Smooth muscle cell of the coronary artery (primary cell): ENCODE measurements around the gene FRRS1. TPM values are rescaled to one million over a fixed set of nuclear protein-coding genes. Genes with fewer than 3 reads are reported as not detected.

ENCODE experiments used
- total RNA-seq: library from RNA; depleted of rRNA; stranded (reverse); fragments of >200 nt; gene quantifications from 2 replicates; pipeline ENCODE4 v1.2.3, GENCODE V29; 2014; ENCODE audit warnings: low replicate concordance

The FRRS1 gene
- total RNA-seq: 21.0 and 52.8 TPM in 2 replicates

DNA sequence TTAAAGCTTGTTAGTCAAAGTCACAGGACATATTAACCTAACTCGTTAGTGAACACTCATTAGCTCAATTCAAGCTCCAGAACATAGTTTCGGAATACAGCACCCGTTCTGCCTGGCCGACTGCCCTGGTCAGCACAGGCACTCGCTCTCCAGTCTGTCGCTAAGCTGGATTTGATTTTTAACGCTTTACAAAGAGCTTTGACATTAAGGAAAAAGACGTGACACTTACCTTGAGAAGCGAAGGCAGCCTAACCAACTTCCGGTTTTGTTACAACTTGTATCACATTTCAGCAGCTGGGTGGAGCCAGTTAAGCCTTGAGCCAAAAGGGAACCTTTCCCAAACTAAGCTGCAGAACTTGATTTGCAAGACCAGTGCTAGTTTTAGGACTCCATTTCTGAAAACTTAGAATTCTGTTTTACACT is at the start of gene FRRS1:
FRRS1 (minus strand) TSS at position 258 of the 423 bp plus-strand sequence. CDS start 17,867 bp downstream, outside the sequence.

Other genes with a start within 250 kb of the FRRS1 start
- gene PALMD, start 120.5 kb downstream of the FRRS1 start, total RNA-seq: 4.4 and 26.1 TPM in 2 replicates
- gene AGL, start 83.7 kb upstream of the FRRS1 start, total RNA-seq: 5.6 and 11.0 TPM in 2 replicates
- gene SLC35A3, start 203.4 kb upstream of the FRRS1 start, total RNA-seq: 5.5 and 18.6 TPM in 2 replicates